ENCODE measurements around the gene SMIM38. TPM values are rescaled to one million over a fixed set of nuclear protein-coding genes. Genes with fewer than 3 reads are reported as not detected.

Gene SMIM38
- total RNA-seq, 1 donor from 2014 or later: 0.32 TPM

GRCh38 chr11:69203901-69204245 lies 48.1 kb downstream of the SMIM38 start:
- peaks cover 8% of the 10 kb centered on the region for H3K4me1 Mint-ChIP-seq (ENCODE audit: low read depth, unreplicated experiment)
- DNase-seq: no peak
- H3K27me3 Mint-ChIP-seq (ENCODE audit: unreplicated experiment): peaks cover 8% of the 10 kb centered on the region
- no peak for TF ChIP-seq CTCF (IDR thresholded peaks at IDR 0.05; ENCODE audit: partially characterized antibody, unreplicated experiment)
- H3K36me3 Mint-ChIP-seq (ENCODE audit: unreplicated experiment): peaks cover 13% of the 10 kb centered on the region
- H3K27ac Mint-ChIP-seq (ENCODE audit: unreplicated experiment): no peak overlapping the region
- H3K4me3 Mint-ChIP-seq (ENCODE audit: unreplicated experiment): no peak overlapping the region
- peaks cover 6% of the 10 kb centered on the region for H3K9me3 Mint-ChIP-seq (ENCODE audit: unreplicated experiment)

GRCh38 chr11:69204246-69204940 lies 48.7 kb downstream of the SMIM38 start:
- H3K4me1 Mint-ChIP-seq (ENCODE audit: low read depth, unreplicated experiment): peaks cover 8% of the 10 kb centered on the region
- DNase-seq: no peak
- peaks cover 8% of the 10 kb centered on the region for H3K27me3 Mint-ChIP-seq (ENCODE audit: unreplicated experiment)
- H3K9me3 Mint-ChIP-seq (ENCODE audit: unreplicated experiment): peaks cover 3% of the 10 kb centered on the region
- no peak for TF ChIP-seq CTCF (IDR thresholded peaks at IDR 0.05; ENCODE audit: partially characterized antibody, unreplicated experiment)
- peaks cover 8% of the 10 kb centered on the region for H3K36me3 Mint-ChIP-seq (ENCODE audit: unreplicated experiment)
- H3K4me3 Mint-ChIP-seq (ENCODE audit: unreplicated experiment): no peak overlapping the region
- no peak overlapping the region for H3K27ac Mint-ChIP-seq (ENCODE audit: unreplicated experiment)

GRCh38 chr11:69204941-69205742 lies 49.4 kb downstream of the SMIM38 start:
- peaks cover 3% of the 10 kb centered on the region for H3K9me3 Mint-ChIP-seq (ENCODE audit: unreplicated experiment)
- no peak overlapping the region for H3K4me3 Mint-ChIP-seq (ENCODE audit: unreplicated experiment)
- peaks cover 4% of the 10 kb centered on the region for H3K36me3 Mint-ChIP-seq (ENCODE audit: unreplicated experiment)
- no peak for DNase-seq
- peaks cover 5% of the 10 kb centered on the region for H3K27me3 Mint-ChIP-seq (ENCODE audit: unreplicated experiment)
- no peak overlapping the region for H3K27ac Mint-ChIP-seq (ENCODE audit: unreplicated experiment)
- TF ChIP-seq CTCF (IDR thresholded peaks at IDR 0.05; ENCODE audit: partially characterized antibody, unreplicated experiment): no peak
- H3K4me1 Mint-ChIP-seq (ENCODE audit: low read depth, unreplicated experiment): peaks cover 4% of the 10 kb centered on the region

Other genes with a start within 250 kb of the SMIM38 start
- not detected for gene MRGPRD, start 174.9 kb upstream of the SMIM38 start, total RNA-seq (ENCODE audit: unreplicated experiment)
- 1.0 TPM for gene MRGPRF, start 142.7 kb upstream of the SMIM38 start, total RNA-seq (ENCODE audit: unreplicated experiment)
- gene TPCN2, start 107.0 kb upstream of the SMIM38 start, total RNA-seq (ENCODE audit: unreplicated experiment): 17.2 TPM
- not detected for gene MYEOV, start 138.2 kb downstream of the SMIM38 start, total RNA-seq (ENCODE audit: unreplicated experiment)

All from glutamatergic neuron (in vitro differentiated cells).